Measurements from ENCODE around the gene ZNF76.
"Not testable (repeated sequence)": the region's sequence is repeated elsewhere in the genome, so short reads cannot be mapped to it uniquely, and the experiment has no call there.

Gene ZNF76

GRCh38 chr6:35308543-35308942 lies 49.0 kb downstream of the ZNF76 start:
- H3K27me3 ChIP-seq (replicated peaks in 2 of 5; ENCODE audit: control insufficient read depth in 4 of 5, insufficient read depth in 5 of 5, low read length in 4 of 5); H3K4me3 ChIP-seq (ENCODE audit: control insufficient read depth in 1 of 7, extremely low read depth in 1 of 7, insufficient read depth in 4 of 7, low read depth in 2 of 7, low read length in 6 of 7); DNase-seq; POLR2A ChIA-PET; H3K27ac ChIP-seq (ENCODE audit: insufficient read depth in 1 of 2, low read depth in 1 of 2, low read length in 2 of 2, poor library complexity in 1 of 2, severe bottlenecking in 2 of 2); H3K9me3 ChIP-seq (ENCODE audit: control extremely low read depth in 1 of 5, control insufficient read depth in 4 of 5, insufficient read depth in 2 of 5, low read depth in 1 of 5, low read length in 4 of 5): not testable (repeated sequence)
- Histone ChIP-seq H3K4me1 (ENCODE audit: control extremely low read depth in 1 of 4, control insufficient read depth in 4 of 4, insufficient read depth in 4 of 4, low read length in 3 of 4) (peaks cover 18 to 53% (median 43%) of the 10 kb centered on the region in 4 experiments), H3K36me3 (ENCODE audit: control insufficient read depth in 4 of 4, insufficient read depth in 4 of 4, low read length in 3 of 4) (peaks cover 6 to 36% (median 22%) of the 10 kb centered on the region in 4 experiments)
- CTCF ChIA-PET = interaction anchor here (1.2 to 27.2 kb wide), 2 partner anchors 17 to 141 kb away, joined by 4 to 405 read pairs; partner anchors contain the start of gene DEF6
- no CpG with 5 or more reads among the region's 2 CpGs for WGBS (ENCODE audit: insufficient coverage)

- peaks cover 20 to 52% (median 40%) of the 10 kb centered on the region in 4 experiments for H3K4me1 ChIP-seq (ENCODE audit: control extremely low read depth in 1 of 4, control insufficient read depth in 4 of 4, insufficient read depth in 4 of 4, low read length in 3 of 4)
- peaks cover 6 to 29% (median 16%) of the 10 kb centered on the region in 4 experiments for H3K36me3 ChIP-seq (ENCODE audit: control insufficient read depth in 4 of 4, insufficient read depth in 4 of 4, low read length in 3 of 4)
- CTCF ChIA-PET = interaction anchor here (0.6 to 27.2 kb wide), 6 partner anchors 12 to 157 kb away, joined by 3 to 405 read pairs (median 6); partner anchors contain the start of gene DEF6
- H3K4me3 ChIP-seq (ENCODE audit: control insufficient read depth in 1 of 7, extremely low read depth in 1 of 7, insufficient read depth in 4 of 7, low read depth in 2 of 7, low read length in 6 of 7) = no peak overlapping the region
- 90% methylated on average over 8 of the region's 9 CpGs for WGBS (ENCODE audit: insufficient coverage)
- H3K9me3 ChIP-seq (ENCODE audit: control extremely low read depth in 1 of 5, control insufficient read depth in 4 of 5, insufficient read depth in 2 of 5, low read depth in 1 of 5, low read length in 4 of 5) = no peaks in the 10 kb centered on the region
- DNase-seq = no peak
- peak overlapping the region; percentile 29 to 78 for H3K27ac ChIP-seq (ENCODE audit: insufficient read depth in 1 of 2, low read depth in 1 of 2, low read length in 2 of 2, poor library complexity in 1 of 2, severe bottlenecking in 2 of 2)
- H3K27me3 ChIP-seq (replicated peaks in 2 of 5; ENCODE audit: control insufficient read depth in 4 of 5, insufficient read depth in 5 of 5, low read length in 4 of 5) = no peaks in the 10 kb centered on the region
- POLR2A ChIA-PET = no interaction called here
These were observed 50.2 kb downstream of the ZNF76 start for GRCh38 chr6:35309611-35310264.

- peak overlapping the region; percentile 29 to 78 for H3K27ac ChIP-seq (ENCODE audit: insufficient read depth in 1 of 2, low read depth in 1 of 2, low read length in 2 of 2, poor library complexity in 1 of 2, severe bottlenecking in 2 of 2)
- CTCF ChIA-PET = interaction anchor here (0.9 to 27.2 kb wide), 5 partner anchors 12 to 314 kb away, joined by 3 to 405 read pairs (median 8); partner anchors contain the start of gene DEF6
- no peaks in the 10 kb centered on the region for H3K9me3 ChIP-seq (ENCODE audit: control extremely low read depth in 1 of 5, control insufficient read depth in 4 of 5, insufficient read depth in 2 of 5, low read depth in 1 of 5, low read length in 4 of 5)
- H3K27me3 ChIP-seq (replicated peaks in 2 of 5; ENCODE audit: control insufficient read depth in 4 of 5, insufficient read depth in 5 of 5, low read length in 4 of 5) = no peaks in the 10 kb centered on the region
- H3K4me1 ChIP-seq (ENCODE audit: control extremely low read depth in 1 of 4, control insufficient read depth in 4 of 4, insufficient read depth in 4 of 4, low read length in 3 of 4) = peaks cover 20 to 52% (median 40%) of the 10 kb centered on the region in 4 experiments
- 61% methylated on average over 6 of the region's 6 CpGs for WGBS (ENCODE audit: insufficient coverage)
- DNase-seq = no peak
- H3K36me3 ChIP-seq (ENCODE audit: control insufficient read depth in 4 of 4, insufficient read depth in 4 of 4, low read length in 3 of 4) = peaks cover 6 to 33% (median 19%) of the 10 kb centered on the region in 4 experiments
- POLR2A ChIA-PET = no interaction called here
- H3K4me3 ChIP-seq (ENCODE audit: control insufficient read depth in 1 of 7, extremely low read depth in 1 of 7, insufficient read depth in 4 of 7, low read depth in 2 of 7, low read length in 6 of 7) = no peak overlapping the region
These were observed 50.8 kb downstream of the ZNF76 start for GRCh38 chr6:35310265-35310831.

GRCh38 chr6:35311390-35312075 lies 52.0 kb downstream of the ZNF76 start:
- DNase-seq = peak; percentile 55 to 92 (median 86)

GRCh38 chr6:35312076-35312800 lies 52.7 kb downstream of the ZNF76 start:
- DNase-seq = no peak
- ChIA-PET POLR2A (interaction anchor here (1.5 kb wide), 1 partner anchor 9 kb away, joined by 9 read pairs; no protein-coding TSS in a partner anchor), CTCF (interaction anchor here (0.8 to 27.2 kb wide), 7 partner anchors 8 to 107 kb away, joined by 3 to 405 read pairs (median 4); partner anchors contain the start of gene DEF6)

More at GRCh38 chr6:35311390-35312075, 52.0 kb downstream of the ZNF76 start:
- Histone ChIP-seq H3K27ac (ENCODE audit: insufficient read depth in 1 of 2, low read depth in 1 of 2, low read length in 2 of 2, poor library complexity in 1 of 2, severe bottlenecking in 2 of 2) (peak overlapping the region; percentile 55 to 78), H3K36me3 (ENCODE audit: control insufficient read depth in 4 of 4, insufficient read depth in 4 of 4, low read length in 3 of 4) (peaks cover 7 to 38% (median 25%) of the 10 kb centered on the region in 4 experiments), H3K4me3 (ENCODE audit: control insufficient read depth in 1 of 7, extremely low read depth in 1 of 7, insufficient read depth in 4 of 7, low read depth in 2 of 7, low read length in 6 of 7) (peak overlapping the region in 5 of 7 experiments; percentile 8 to 59 (median 33)), H3K4me1 (ENCODE audit: control extremely low read depth in 1 of 4, control insufficient read depth in 4 of 4, insufficient read depth in 4 of 4, low read length in 3 of 4) (peaks cover 20 to 52% (median 40%) of the 10 kb centered on the region in 4 experiments), H3K27me3 (replicated peaks in 2 of 5; ENCODE audit: control insufficient read depth in 4 of 5, insufficient read depth in 5 of 5, low read length in 4 of 5) (no peaks in the 10 kb centered on the region), H3K9me3 (ENCODE audit: control extremely low read depth in 1 of 5, control insufficient read depth in 4 of 5, insufficient read depth in 2 of 5, low read depth in 1 of 5, low read length in 4 of 5) (no peaks in the 10 kb centered on the region)
- ChIA-PET POLR2A (interaction anchor here (1.5 kb wide), 1 partner anchor 8 kb away, joined by 9 read pairs; no protein-coding TSS in a partner anchor), CTCF (interaction anchor here (0.6 to 27.2 kb wide), 9 partner anchors 8 to 313 kb away, joined by 3 to 405 read pairs (median 3); partner anchors contain the start of gene DEF6)
- 0% methylated on average over 3 of the region's 6 CpGs for WGBS (ENCODE audit: insufficient coverage)

GRCh38 chr6:35312807-35313206 lies 53.3 kb downstream of the ZNF76 start:
- Histone ChIP-seq H3K36me3 (ENCODE audit: control insufficient read depth in 4 of 4, insufficient read depth in 4 of 4, low read length in 3 of 4) (peaks cover 10 to 43% (median 30%) of the 10 kb centered on the region in 4 experiments), H3K4me1 (ENCODE audit: control extremely low read depth in 1 of 4, control insufficient read depth in 4 of 4, insufficient read depth in 4 of 4, low read length in 3 of 4) (peaks cover 20 to 48% (median 39%) of the 10 kb centered on the region in 4 experiments), H3K4me3 (ENCODE audit: control insufficient read depth in 1 of 7, extremely low read depth in 1 of 7, insufficient read depth in 4 of 7, low read depth in 2 of 7, low read length in 6 of 7) (peak overlapping the region in 1 of 7 experiments; percentile 14), H3K27me3 (replicated peaks in 2 of 5; ENCODE audit: control insufficient read depth in 4 of 5, insufficient read depth in 5 of 5, low read length in 4 of 5) (no peaks in the 10 kb centered on the region), H3K27ac (ENCODE audit: insufficient read depth in 1 of 2, low read depth in 1 of 2, low read length in 2 of 2, poor library complexity in 1 of 2, severe bottlenecking in 2 of 2) (peak overlapping the region in 1 of 2 experiments; percentile 78), H3K9me3 (ENCODE audit: control extremely low read depth in 1 of 5, control insufficient read depth in 4 of 5, insufficient read depth in 2 of 5, low read depth in 1 of 5, low read length in 4 of 5) (no peaks in the 10 kb centered on the region)
- ChIA-PET CTCF (interaction anchor here (0.8 to 27.2 kb wide), 7 partner anchors 9 to 107 kb away, joined by 3 to 405 read pairs (median 4); partner anchors contain the start of gene DEF6), POLR2A (no interaction called here)
- peak in 2 of 3 donors; percentile 28 to 43 for DNase-seq
- no CpG with 5 or more reads among the region's 2 CpGs for WGBS (ENCODE audit: insufficient coverage)

More at GRCh38 chr6:35312076-35312800, 52.7 kb downstream of the ZNF76 start:
- Histone ChIP-seq H3K9me3 (ENCODE audit: control extremely low read depth in 1 of 5, control insufficient read depth in 4 of 5, insufficient read depth in 2 of 5, low read depth in 1 of 5, low read length in 4 of 5) (no peaks in the 10 kb centered on the region), H3K4me1 (ENCODE audit: control extremely low read depth in 1 of 4, control insufficient read depth in 4 of 4, insufficient read depth in 4 of 4, low read length in 3 of 4) (peaks cover 20 to 50% (median 40%) of the 10 kb centered on the region in 4 experiments), H3K27me3 (replicated peaks in 2 of 5; ENCODE audit: control insufficient read depth in 4 of 5, insufficient read depth in 5 of 5, low read length in 4 of 5) (no peaks in the 10 kb centered on the region), H3K4me3 (ENCODE audit: control insufficient read depth in 1 of 7, extremely low read depth in 1 of 7, insufficient read depth in 4 of 7, low read depth in 2 of 7, low read length in 6 of 7) (peak overlapping the region in 2 of 7 experiments; percentile 33 to 59), H3K27ac (ENCODE audit: insufficient read depth in 1 of 2, low read depth in 1 of 2, low read length in 2 of 2, poor library complexity in 1 of 2, severe bottlenecking in 2 of 2) (peak overlapping the region; percentile 55 to 78), H3K36me3 (ENCODE audit: control insufficient read depth in 4 of 4, insufficient read depth in 4 of 4, low read length in 3 of 4) (peaks cover 8 to 43% (median 26%) of the 10 kb centered on the region in 4 experiments)
- WGBS (ENCODE audit: insufficient coverage) = 82% methylated on average over 12 of the region's 19 CpGs
